ENCODE results near the gene TCEA2. TPM values are rescaled to one million over a fixed set of nuclear protein-coding genes. Genes with fewer than 3 reads are reported as not detected.

The TCEA2 gene
- total and polyA plus RNA-seq, 2 of the 13 experiments (the other 11 are each of a cell fraction or from before 2014, with no cell fraction given): 28.1 to 33.7 TPM

- TF ChIP-seq MAZ (IDR thresholded peaks at IDR 0.05; ENCODE audit: borderline replicate concordance, low read depth, low read length) (no peak), MAZ (CRISPR knock-in tag; IDR thresholded peaks at IDR 0.05; ENCODE audit: low read depth) (peak; percentile 64), ZBTB7A (CRISPR knock-in tag; IDR thresholded peaks at IDR 0.05) (peak; percentile 87; the same call in 1 of the 2 replicates), FOXK1 (CRISPR knock-in tag; IDR thresholded peaks at IDR 0.05; ENCODE audit: borderline replicate concordance, low read depth) (no peak), ZNF556 (CRISPR knock-in tag; IDR thresholded peaks at IDR 0.05; ENCODE audit: borderline replicate concordance) (peak; percentile 84; the same call in 1 of the 2 replicates), NKX3-1 (CRISPR knock-in tag; IDR thresholded peaks at IDR 0.05) (no peak), TSC22D2 (CRISPR knock-in tag; IDR thresholded peaks at IDR 0.05; ENCODE audit: borderline replicate concordance) (no peak), CTCF (CRISPR knock-in tag; IDR thresholded peaks at IDR 0.05) (peak; percentile 92), ZEB1 (IDR thresholded peaks at IDR 0.05; ENCODE audit: insufficient replicate concordance, low read depth) (no peak), KDM2A (CRISPR knock-in tag; IDR thresholded peaks at IDR 0.05; ENCODE audit: borderline replicate concordance, low read depth) (peak; percentile 88; the same call in 1 of the 2 replicates), KLF13 (CRISPR knock-in tag; IDR thresholded peaks at IDR 0.05) (no peak), FOSL1 (CRISPR knock-in tag; IDR thresholded peaks at IDR 0.05; ENCODE audit: borderline replicate concordance) (no peak), ATF7-NPFF (CRISPR knock-in tag; IDR thresholded peaks at IDR 0.05; ENCODE audit: low read depth) (peak; percentile 72; the same call in 1 of the 2 replicates)
- TF ChIP-seq, protein P1, sequence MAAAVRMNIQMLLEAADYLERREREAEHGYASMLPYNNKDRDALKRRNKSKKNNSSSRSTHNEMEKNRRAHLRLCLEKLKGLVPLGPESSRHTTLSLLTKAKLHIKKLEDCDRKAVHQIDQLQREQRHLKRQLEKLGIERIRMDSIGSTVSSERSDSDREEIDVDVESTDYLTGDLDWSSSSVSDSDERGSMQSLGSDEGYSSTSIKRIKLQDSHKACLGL (CRISPR knock-in tag; IDR thresholded peaks at IDR 0.05): 0 out of 2 replicates have a peak, but pooled peaks have one; percentile 15
- TF ChIP-seq, protein P2, sequence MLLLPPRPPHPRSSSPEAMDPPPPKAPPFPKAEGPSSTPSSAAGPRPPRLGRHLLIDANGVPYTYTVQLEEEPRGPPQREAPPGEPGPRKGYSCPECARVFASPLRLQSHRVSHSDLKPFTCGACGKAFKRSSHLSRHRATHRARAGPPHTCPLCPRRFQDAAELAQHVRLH (CRISPR knock-in tag; IDR thresholded peaks at IDR 0.05; ENCODE audit: borderline replicate concordance, low read depth): peak; percentile 62; the same call in 1 of the 2 replicates
- TF ChIP-seq, protein P3, sequence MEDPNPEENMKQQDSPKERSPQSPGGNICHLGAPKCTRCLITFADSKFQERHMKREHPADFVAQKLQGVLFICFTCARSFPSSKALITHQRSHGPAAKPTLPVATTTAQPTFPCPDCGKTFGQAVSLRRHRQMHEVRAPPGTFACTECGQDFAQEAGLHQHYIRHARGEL (CRISPR knock-in tag; IDR thresholded peaks at IDR 0.05): no peak
- TF ChIP-seq, protein P4, sequence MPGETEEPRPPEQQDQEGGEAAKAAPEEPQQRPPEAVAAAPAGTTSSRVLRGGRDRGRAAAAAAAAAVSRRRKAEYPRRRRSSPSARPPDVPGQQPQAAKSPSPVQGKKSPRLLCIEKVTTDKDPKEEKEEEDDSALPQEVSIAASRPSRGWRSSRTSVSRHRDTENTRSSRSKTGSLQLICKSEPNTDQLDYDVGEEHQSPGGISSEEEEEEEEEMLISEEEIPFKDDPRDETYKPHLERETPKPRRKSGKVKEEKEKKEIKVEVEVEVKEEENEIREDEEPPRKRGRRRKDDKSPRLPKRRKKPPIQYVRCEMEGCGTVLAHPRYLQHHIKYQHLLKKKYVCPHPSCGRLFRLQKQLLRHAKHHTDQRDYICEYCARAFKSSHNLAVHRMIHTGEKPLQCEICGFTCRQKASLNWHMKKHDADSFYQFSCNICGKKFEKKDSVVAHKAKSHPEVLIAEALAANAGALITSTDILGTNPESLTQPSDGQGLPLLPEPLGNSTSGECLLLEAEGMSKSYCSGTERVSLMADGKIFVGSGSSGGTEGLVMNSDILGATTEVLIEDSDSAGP (CRISPR knock-in tag; IDR thresholded peaks at IDR 0.05; ENCODE audit: borderline replicate concordance): peak; percentile 42; the same call in 1 of the 2 replicates
- TF ChIP-seq, protein P5, sequence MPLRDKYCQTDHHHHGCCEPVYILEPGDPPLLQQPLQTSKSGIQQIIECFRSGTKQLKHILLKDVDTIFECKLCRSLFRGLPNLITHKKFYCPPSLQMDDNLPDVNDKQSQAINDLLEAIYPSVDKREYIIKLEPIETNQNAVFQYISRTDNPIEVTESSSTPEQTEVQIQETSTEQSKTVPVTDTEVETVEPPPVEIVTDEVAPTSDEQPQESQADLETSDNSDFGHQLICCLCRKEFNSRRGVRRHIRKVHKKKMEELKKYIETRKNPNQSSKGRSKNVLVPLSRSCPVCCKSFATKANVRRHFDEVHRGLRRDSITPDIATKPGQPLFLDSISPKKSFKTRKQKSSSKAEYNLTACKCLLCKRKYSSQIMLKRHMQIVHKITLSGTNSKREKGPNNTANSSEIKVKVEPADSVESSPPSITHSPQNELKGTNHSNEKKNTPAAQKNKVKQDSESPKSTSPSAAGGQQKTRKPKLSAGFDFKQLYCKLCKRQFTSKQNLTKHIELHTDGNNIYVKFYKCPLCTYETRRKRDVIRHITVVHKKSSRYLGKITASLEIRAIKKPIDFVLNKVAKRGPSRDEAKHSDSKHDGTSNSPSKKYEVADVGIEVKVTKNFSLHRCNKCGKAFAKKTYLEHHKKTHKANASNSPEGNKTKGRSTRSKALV (CRISPR knock-in tag; IDR thresholded peaks at IDR 0.05): no peak
Measured at GRCh38 chr20:64101731-64102621, 39.0 kb downstream of the TCEA2 start (continued).
